Measurements from ENCODE around the gene SHANK1.

Gene SHANK1

GRCh38 chr19:50662651-50663481, 56.7 kb downstream of the SHANK1 start:
- no peak for DNase-seq (ENCODE audit: low read depth)
- TF ChIP-seq CTCF (IDR thresholded peaks at IDR 0.05; ENCODE audit: low read length, missing control alignments): no peak
- no peak overlapping the region for H3K4me3 ChIP-seq (replicated peaks; ENCODE audit: low read depth, low read length)

- no peak for TF ChIP-seq CTCF (IDR thresholded peaks at IDR 0.05; ENCODE audit: low read length, missing control alignments)
- H3K4me3 ChIP-seq (replicated peaks; ENCODE audit: low read depth, low read length): no peak overlapping the region
Measured at GRCh38 chr19:50661766-50662650, 57.6 kb downstream of the SHANK1 start.

GRCh38 chr19:50661023-50661422, 58.6 kb downstream of the SHANK1 start:
- no peak for TF ChIP-seq CTCF (IDR thresholded peaks at IDR 0.05; ENCODE audit: low read length, missing control alignments)
- H3K4me3 ChIP-seq (replicated peaks; ENCODE audit: low read depth, low read length): no peak overlapping the region
- DNase-seq (ENCODE audit: low read depth): no peak

More at GRCh38 chr19:50661766-50662650, 57.6 kb downstream of the SHANK1 start:
- DNase-seq (ENCODE audit: low read depth): no peak

GRCh38 chr19:50660088-50660366, 59.6 kb downstream of the SHANK1 start:
- no peak overlapping the region for H3K4me3 ChIP-seq (replicated peaks; ENCODE audit: low read depth, low read length)
- TF ChIP-seq CTCF (IDR thresholded peaks at IDR 0.05; ENCODE audit: low read length, missing control alignments): no peak
- DNase-seq (ENCODE audit: low read depth): no peak

GRCh38 chr19:50659318-50660087, 60.1 kb downstream of the SHANK1 start:
- H3K4me3 ChIP-seq (replicated peaks; ENCODE audit: low read depth, low read length): peak overlapping the region; percentile 40
- TF ChIP-seq CTCF (IDR thresholded peaks at IDR 0.05; ENCODE audit: low read length, missing control alignments): no peak
- DNase-seq (ENCODE audit: low read depth): no peak

- TF ChIP-seq CTCF (IDR thresholded peaks at IDR 0.05; ENCODE audit: low read length, missing control alignments): no peak
- peak overlapping the region; percentile 61 for H3K4me3 ChIP-seq (replicated peaks; ENCODE audit: low read depth, low read length)
- peak; percentile 84 for DNase-seq (ENCODE audit: low read depth)
Measured at GRCh38 chr19:50658441-50659317, 60.9 kb downstream of the SHANK1 start.
